ENCODE results near the gene MAGI3.
"Not testable (repeated sequence)": the region's sequence is repeated elsewhere in the genome, so short reads cannot be mapped to it uniquely, and the experiment has no call there.

The MAGI3 gene

GRCh38 chr1:113714606-113715269, 324.4 kb downstream of the MAGI3 start:
- DNase-seq: no peak

GRCh38 chr1:113717506-113717905, 327.2 kb downstream of the MAGI3 start:
- not testable (repeated sequence) for DNase-seq

- not testable (repeated sequence) for DNase-seq
These were observed 328.3 kb downstream of the MAGI3 start for GRCh38 chr1:113718621-113719020.

- no peak for DNase-seq
These were observed 330.7 kb downstream of the MAGI3 start for GRCh38 chr1:113721010-113721409.

- DNase-seq: no peak
These were observed 342.5 kb downstream of the MAGI3 start for GRCh38 chr1:113732802-113733201.

- no peak for DNase-seq
These were observed 344.2 kb downstream of the MAGI3 start for GRCh38 chr1:113734357-113735055.
